Right lobe of liver (tissue), 6 donors: Measurements from ENCODE around the gene UTS2R. TPM values are rescaled to one million over a fixed set of nuclear protein-coding genes. Genes with fewer than 3 reads are reported as not detected.

Experiments used
- ATAC-seq, 4 donors: fragments of 200-7000 bp; cut with Tn5 transposase; one replicate each; pipeline ENCODE4 v1.9.1; 2020; ENCODE audit warnings: mild to moderate bottlenecking in 4 of 4, moderate library complexity in 4 of 4
- DNase-seq, 3 donors: peaks; one replicate each; pipeline ENCODE4 v3.0.0-alpha.2; 2020
- H3K27ac ChIP-seq, 3 donors: fragments of 200-600 bp; one replicate each; pipeline ENCODE4 v1.8.0; 2022
- H3K27me3 ChIP-seq, 2 donors: fragments of 200-600 bp; one replicate each; pipeline ENCODE4 v1.8.0; 2022
- H3K36me3 ChIP-seq, 4 donors: fragments of 200-600 bp; sonication (generic) in 1 of 4; one replicate each; pipeline versions ENCODE4 v1.5.1 to v1.8.0; 2017 to 2022; ENCODE audit warnings: control low read depth in 1 of 4
- H3K4me1 ChIP-seq, 4 donors: fragments of 200-600 bp; sonication (generic) in 1 of 4; one replicate each; pipeline versions ENCODE4 v1.5.1 to v1.8.0; 2017 to 2022; ENCODE audit warnings: control low read depth in 1 of 4
- H3K4me3 ChIP-seq, 3 donors: fragments of 200-600 bp; one replicate each; pipeline ENCODE4 v1.8.0; 2022
- H3K9me3 ChIP-seq, 4 donors: fragments of 200-600 bp; sonication (generic) in 1 of 4; one replicate each; pipeline versions ENCODE4 v1.5.1 to v1.8.0; 2017 to 2022; ENCODE audit warnings: control low read depth in 1 of 4
- POLR2A ChIP-seq: fragments of 450-650 bp; IDR thresholded peaks from one replicate; pipeline ENCODE4 v1.6.1; 2017; ENCODE audit warnings: antibody characterized with exemption, mild to moderate bottlenecking
- WGBS: methylation state at CpG from one replicate; pipeline ENCODE4 v1.1.6; 2018; ENCODE audit warnings: low coverage, low lambda C conversion rate; ENCODE audit not compliant: insufficient coverage; ENCODE audit errors: missing lambda C conversion rate; 5-methylcytosine and 5-hydroxymethylcytosine counted together
- intact Hi-C, 2 donors: fragments of 100-400 bp; cut with DNase I; formaldehyde crosslinking; loops; one replicate each; pipeline versions ENCODE4 v1.11.2 to v1.14.1; 2022
- total RNA-seq, 6 experiments: library from RNA; depleted of rRNA in 2 of 6; stranded (reverse); fragments of >200 nt in 2 of 6; fragmentation: NEBNext Ultra II Directional in 3 of 6; extraction: Animal tissue kit (Norgen Biotek cat#: 25700) in 3 of 6; gene quantifications; one replicate each; pipeline versions ENCODE4 v1.1.0 to v1.2.4, GENCODE V29; 2016 to 2023
- TF ChIP-seq, protein P1 (sequence below), 4 donors: fragments of 200-600 bp in 3 of 4; fragments of 450-650 bp in 1 of 4; IDR thresholded peaks; one replicate each; pipeline versions ENCODE4 v1.5.1 to v1.8.0; 2016 to 2022; ENCODE audit warnings: antibody characterized with exemption in 4 of 4, mild to moderate bottlenecking in 2 of 4
- donor health status: DM: no; HTN: yes; CAD: no.
- donor health status: DM: no; HTN: no; CAD: no.
- donor health status: DM: no; HTN: no; CAD: no.
- donor health status: DM: no; HTN: yes; CAD: no.
- donor health status: DM: no; HTN: yes; CAD: no.

UTS2R gene
- total RNA-seq, 6 experiments from 2014 or later, result not detected

DNA sequence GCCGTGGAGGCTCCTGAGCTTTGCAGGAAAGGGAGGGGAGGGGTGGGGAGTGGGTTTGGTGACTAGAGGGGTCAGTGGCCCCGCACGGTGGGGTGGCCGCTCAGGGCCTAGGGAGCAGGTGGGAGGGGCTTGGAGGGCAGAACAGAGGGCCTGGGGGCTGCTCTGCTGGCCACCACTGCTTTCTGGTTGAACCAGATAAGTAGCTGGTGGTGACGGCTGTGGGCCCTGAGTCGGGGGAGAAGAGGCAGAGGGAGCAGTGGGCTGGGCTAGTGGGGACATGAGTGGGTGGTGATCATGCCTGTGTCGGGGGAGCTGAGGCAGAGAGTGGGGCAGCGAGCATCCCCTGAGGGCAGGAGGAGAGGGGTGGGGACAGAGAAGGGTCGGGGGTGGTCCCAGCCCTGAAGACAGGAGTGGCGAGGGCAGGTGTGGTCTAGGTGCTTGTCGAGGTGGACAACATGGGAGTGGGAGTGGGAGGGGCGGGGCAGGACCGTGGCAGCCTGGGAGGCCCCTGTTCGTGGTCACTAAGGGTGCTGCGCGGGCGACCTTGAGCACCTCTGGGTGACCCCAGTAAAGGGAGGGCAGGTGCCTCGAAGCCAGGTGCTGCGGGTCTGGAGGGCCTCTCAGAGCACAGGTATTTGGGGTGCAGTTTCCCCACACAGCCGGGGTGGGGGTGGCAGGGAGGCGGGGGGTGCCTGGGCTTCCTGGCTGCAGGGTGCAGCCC lies 47.9 kb upstream of the UTS2R start:
- H3K9me3 ChIP-seq, result no peaks in the 10 kb centered on the region
- TF ChIP-seq, protein P1, sequence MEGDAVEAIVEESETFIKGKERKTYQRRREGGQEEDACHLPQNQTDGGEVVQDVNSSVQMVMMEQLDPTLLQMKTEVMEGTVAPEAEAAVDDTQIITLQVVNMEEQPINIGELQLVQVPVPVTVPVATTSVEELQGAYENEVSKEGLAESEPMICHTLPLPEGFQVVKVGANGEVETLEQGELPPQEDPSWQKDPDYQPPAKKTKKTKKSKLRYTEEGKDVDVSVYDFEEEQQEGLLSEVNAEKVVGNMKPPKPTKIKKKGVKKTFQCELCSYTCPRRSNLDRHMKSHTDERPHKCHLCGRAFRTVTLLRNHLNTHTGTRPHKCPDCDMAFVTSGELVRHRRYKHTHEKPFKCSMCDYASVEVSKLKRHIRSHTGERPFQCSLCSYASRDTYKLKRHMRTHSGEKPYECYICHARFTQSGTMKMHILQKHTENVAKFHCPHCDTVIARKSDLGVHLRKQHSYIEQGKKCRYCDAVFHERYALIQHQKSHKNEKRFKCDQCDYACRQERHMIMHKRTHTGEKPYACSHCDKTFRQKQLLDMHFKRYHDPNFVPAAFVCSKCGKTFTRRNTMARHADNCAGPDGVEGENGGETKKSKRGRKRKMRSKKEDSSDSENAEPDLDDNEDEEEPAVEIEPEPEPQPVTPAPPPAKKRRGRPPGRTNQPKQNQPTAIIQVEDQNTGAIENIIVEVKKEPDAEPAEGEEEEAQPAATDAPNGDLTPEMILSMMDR (IDR thresholded peaks at IDR 0.05), result no peak
- no peak for TF ChIP-seq POLR2A
- no peaks in the 10 kb centered on the region for H3K27me3 ChIP-seq
- 54% methylated on average over 9 of the region's 21 CpGs for WGBS
- DNase-seq (peak in 1 of 3 donors; percentile 54), ATAC-seq (no peak)
- no peaks in the 10 kb centered on the region for H3K36me3 ChIP-seq
- H3K4me1 ChIP-seq, result peaks cover 0 to 27% (median 7%) of the 10 kb centered on the region in 4 donors
- no peak overlapping the region for H3K4me3 ChIP-seq
- no peak overlapping the region for H3K27ac ChIP-seq
- intact Hi-C loops, result loop anchor here in 1 of 2 donors (5.0 kb wide), 1 partner anchor 86 kb away; no protein-coding TSS in a partner anchor

DNA sequence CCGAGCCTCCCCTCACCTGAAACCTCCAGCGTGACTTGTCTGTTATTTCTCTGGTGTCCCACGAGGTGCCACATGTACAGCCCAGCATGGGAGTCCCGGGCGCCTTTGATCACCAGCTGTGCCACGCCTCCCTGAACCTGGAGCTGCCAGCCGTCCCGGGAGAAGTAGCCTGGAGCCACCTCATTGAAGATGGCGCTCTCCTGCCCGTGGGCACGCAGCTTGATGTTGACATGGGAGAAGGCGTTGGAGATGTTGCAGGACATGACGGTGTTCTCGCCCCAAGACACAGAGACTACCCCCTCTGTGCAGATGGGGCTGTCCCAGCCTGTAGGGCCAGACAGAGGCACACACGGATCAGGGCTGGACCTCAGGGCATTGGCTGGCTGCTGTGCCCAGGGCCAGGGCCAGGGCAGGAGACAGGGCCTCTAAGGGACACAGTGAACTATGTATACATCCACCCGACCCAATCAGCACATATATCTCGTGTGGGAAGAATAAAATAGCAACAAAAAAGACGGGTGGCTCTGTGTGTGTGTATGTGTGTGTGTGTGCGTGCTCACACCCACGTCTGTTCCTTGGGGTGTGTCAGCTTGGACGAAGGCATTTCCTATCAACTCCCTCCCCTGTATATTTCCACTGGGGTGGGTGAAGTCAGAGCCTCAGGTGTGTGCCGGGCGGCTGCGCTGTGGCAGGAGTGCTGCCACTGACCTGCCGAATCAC lies 46.8 kb upstream of the UTS2R start:
- intact Hi-C loops, result loop anchor here in 1 of 2 donors (5.0 kb wide), 1 partner anchor 87 kb away; no protein-coding TSS in a partner anchor
- Histone ChIP-seq H3K36me3 (no peaks in the 10 kb centered on the region), H3K9me3 (no peaks in the 10 kb centered on the region), H3K4me1 (peaks cover 0 to 35% (median 11%) of the 10 kb centered on the region in 4 donors), H3K27me3 (no peaks in the 10 kb centered on the region), H3K27ac (no peak overlapping the region), H3K4me3 (no peak overlapping the region)
- 60% methylated on average over 10 of the region's 25 CpGs for WGBS
- ATAC-seq (no peak), DNase-seq (peak in 1 of 3 donors; percentile 15)
- TF ChIP-seq POLR2A, result no peak
- TF ChIP-seq, protein P1 (IDR thresholded peaks at IDR 0.05), result no peak

DNA sequence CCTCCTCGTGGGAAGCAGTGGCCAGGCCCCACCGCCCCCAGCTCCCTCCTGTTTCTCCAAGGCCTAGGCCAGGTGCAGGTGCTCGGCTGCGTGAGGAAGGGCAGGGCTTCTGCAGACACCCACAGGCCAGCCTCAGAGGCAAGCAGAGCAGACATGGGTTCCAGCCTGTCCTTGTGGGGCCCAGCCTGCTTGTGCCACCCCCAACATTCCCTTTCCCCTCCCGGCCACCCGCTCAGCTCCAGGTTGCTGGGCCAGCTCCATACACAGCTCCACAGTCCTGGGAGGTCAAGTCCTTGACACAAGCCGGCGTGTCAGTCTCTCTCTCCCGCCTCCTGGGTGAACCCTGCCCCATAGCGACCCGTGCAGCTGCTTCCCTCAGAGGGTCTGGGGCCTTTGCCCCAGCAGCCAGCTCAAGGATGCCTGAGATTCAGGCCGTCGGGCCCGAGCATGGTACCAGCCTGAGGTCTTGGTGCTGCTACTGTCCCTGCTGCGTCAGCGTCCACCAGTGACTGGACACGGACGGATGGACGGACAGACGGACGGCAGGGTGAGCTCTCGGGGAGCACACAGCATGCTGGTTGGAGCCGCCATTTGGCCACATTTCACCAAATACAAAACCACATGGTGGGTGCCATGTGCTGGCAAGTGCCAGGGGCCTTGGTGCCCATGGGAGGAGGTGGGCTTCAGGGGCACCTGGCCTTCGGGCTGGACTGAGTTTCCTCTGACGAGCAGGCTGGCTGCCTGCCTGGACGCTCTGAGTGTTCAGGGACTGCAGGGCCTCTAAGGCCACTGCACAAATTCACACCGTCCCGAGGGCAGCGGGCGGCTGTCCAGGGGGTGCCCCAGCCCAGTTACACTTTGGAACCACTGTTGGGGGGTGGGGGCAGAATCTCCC lies 46.0 kb upstream of the UTS2R start:
- intact Hi-C loops, result no loop called here
- DNase-seq, result peak; percentile 62 to 75 (median 65)

DNA sequence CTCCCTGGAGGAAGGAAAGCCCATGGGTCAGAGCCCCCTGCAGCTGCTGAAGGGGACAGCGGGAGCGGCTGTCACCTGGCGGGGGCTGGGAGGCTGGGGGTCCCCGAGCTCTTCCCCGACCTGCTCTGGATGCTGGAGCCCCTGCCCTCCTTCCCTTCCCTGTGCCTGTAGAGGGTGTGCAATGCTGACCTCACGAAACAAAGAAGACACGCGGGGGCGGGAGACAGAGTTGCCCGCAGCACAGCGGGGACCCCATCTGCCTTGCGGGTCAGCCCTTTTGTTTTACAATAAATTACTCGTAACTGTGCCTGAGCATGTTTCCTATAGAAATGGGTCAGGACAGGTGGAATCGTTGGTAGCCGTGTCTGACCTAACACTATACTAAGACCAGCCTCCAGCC lies 44.3 kb upstream of the UTS2R start:
- intact Hi-C loops, result no loop called here
- Histone ChIP-seq H3K36me3 (no peaks in the 10 kb centered on the region), H3K9me3 (no peaks in the 10 kb centered on the region), H3K4me1 (peaks cover 0 to 35% (median 11%) of the 10 kb centered on the region in 4 donors), H3K27me3 (no peaks in the 10 kb centered on the region), H3K27ac (no peak overlapping the region), H3K4me3 (no peak overlapping the region)
- TF ChIP-seq, protein P1 (IDR thresholded peaks at IDR 0.05), result no peak
- TF ChIP-seq POLR2A, result no peak
- WGBS, result 56% methylated on average over 4 of the region's 15 CpGs
- peak in 1 of 3 donors; percentile 15 for DNase-seq
- ATAC-seq, result no peak

More for the DNA sequence above, 46.0 kb upstream of the UTS2R start:
- peak in 3 of 4 donors; percentile 9 to 30 (median 17) for ATAC-seq
- Histone ChIP-seq H3K36me3 (no peaks in the 10 kb centered on the region), H3K27ac (peak overlapping the region in 1 of 3 donors; percentile 48), H3K27me3 (no peaks in the 10 kb centered on the region), H3K4me3 (no peak overlapping the region), H3K4me1 (peaks cover 0 to 35% (median 11%) of the 10 kb centered on the region in 4 donors), H3K9me3 (no peaks in the 10 kb centered on the region)
- no CpG with 5 or more reads among the region's 30 CpGs for WGBS
- no peak for TF ChIP-seq POLR2A
- TF ChIP-seq, protein P1 (IDR thresholded peaks at IDR 0.05), result no peak
